ENCODE measurements around the gene ERICH6. TPM values are rescaled to one million over a fixed set of nuclear protein-coding genes. Genes with fewer than 3 reads are reported as not detected.

Gene ERICH6
- total and polyA plus RNA-seq, 2 donors (not counting 3 experiments of a cell fraction or from before 2014, with no cell fraction given) = not detected

- Histone ChIP-seq H2AFZ (ENCODE audit: low read depth, low read length) (no peak overlapping the region), H3K9me1 (replicated peaks; ENCODE audit: control insufficient read depth, extremely low read depth, insufficient read depth, low read length) (no peaks in the 10 kb centered on the region), H3K79me2 (ENCODE audit: control insufficient read depth, insufficient read depth, low read length) (peaks cover 83% of the 10 kb centered on the region), H3K9ac (replicated peaks; ENCODE audit: extremely low read depth, insufficient read depth, low read length) (no peak overlapping the region), H3K27me3 (ENCODE audit: control insufficient read depth in 2 of 2, insufficient read depth in 2 of 2, low read length in 2 of 2) (no peaks in the 10 kb centered on the region), H3K4me2 (ENCODE audit: insufficient read depth, low read length) (no peak overlapping the region), H3K4me3 (replicated peaks in 1 of 3; ENCODE audit: insufficient read depth in 1 of 3, low read depth in 1 of 3, low read length in 3 of 3) (no peak overlapping the region), H3K36me3 (ENCODE audit: control insufficient read depth in 2 of 2, extremely low read depth in 1 of 2, insufficient read depth in 2 of 2, low read length in 2 of 2) (no peaks in the 10 kb centered on the region), H3K9me3 (replicated peaks; ENCODE audit: control insufficient read depth, insufficient read depth, low read length) (no peaks in the 10 kb centered on the region), H4K20me1 (replicated peaks; ENCODE audit: control insufficient read depth, extremely low read depth, insufficient read depth, low read length) (no peaks in the 10 kb centered on the region), H3K4me1 (ENCODE audit: control insufficient read depth, extremely low read depth, insufficient read depth, low read length) (no peaks in the 10 kb centered on the region), H3K27ac (ENCODE audit: insufficient read depth, low read depth, low read length) (no peak overlapping the region)
- POLR2A ChIA-PET = no interaction called here
- no peak for TF ChIP-seq JUN (IDR thresholded peaks at IDR 0.05; ENCODE audit: borderline replicate concordance, insufficient read depth, insufficient read length, low read depth)
- no peak for TF ChIP-seq GATA2 (IDR thresholded peaks at IDR 0.05; ENCODE audit: insufficient read depth, insufficient read length, low read depth, low read length)
- no peak for TF ChIP-seq EZH2 (IDR thresholded peaks at IDR 0.05; ENCODE audit: borderline replicate concordance, low read depth, low read length, severe bottlenecking)
- no peak for TF ChIP-seq FOS (IDR thresholded peaks at IDR 0.05; ENCODE audit: borderline replicate concordance, insufficient read depth, low read length)
- no peak for TF ChIP-seq MAX (IDR thresholded peaks at IDR 0.05; ENCODE audit: insufficient read depth, insufficient read length)
- TF ChIP-seq POLR2A (IDR thresholded peaks at IDR 0.05; ENCODE audit: low read depth, low read length) = no peak
- TF ChIP-seq MYC (IDR thresholded peaks at IDR 0.05; ENCODE audit: low read depth, low read length) = no peak
- no peak for TF ChIP-seq POLR2AphosphoS5 (IDR thresholded peaks at IDR 0.05; ENCODE audit: insufficient read depth, low read depth, low read length)
- TF ChIP-seq CTCF (IDR thresholded peaks at IDR 0.05; ENCODE audit: extremely low read depth in 1 of 2, insufficient read depth in 1 of 2, low read depth in 1 of 2, low read length in 2 of 2) = no peak
- no TSS peak for BruUV-seq (replicated peaks)
- DNase-seq (ENCODE audit: low read depth, low spot score) (no peak), FAIRE-seq (peak; percentile 4)
- intact Hi-C loops (cut with micrococcal nuclease) = no loop called here
- dilution Hi-C loops (cut with MboI; ENCODE audit: extremely low pct_ligation_motif_present, low sequenced_read_pairs) = no loop called here
- CTCF ChIA-PET = no interaction called here
These were observed 44.9 kb upstream of the ERICH6 start for GRCh38 chr3:150748684-150749047.
